Tibial nerve (tissue), 4 donors: ENCODE results near the gene TAF11L6. TPM values are rescaled to one million over a fixed set of nuclear protein-coding genes. Genes with fewer than 3 reads are reported as not detected.
"Not testable (repeated sequence)": the region's sequence is repeated elsewhere in the genome, so short reads cannot be mapped to it uniquely, and the experiment has no call there.

Experiments used
- DNase-seq, 2 donors: peaks; one replicate each; pipeline ENCODE4 v3.0.0-alpha.2; 2019; ENCODE audit warnings: low spot score in 2 of 2
- H3K27ac ChIP-seq, 4 donors: fragments of 200-600 bp; sonication (generic) in 3 of 4; one replicate each; pipeline ENCODE4 v1.5.1; 2017 to 2019; ENCODE audit warnings: mild to moderate bottlenecking in 1 of 4
- H3K27me3 ChIP-seq, 2 donors: fragments of 200-600 bp; sonication (generic) in 1 of 2; one replicate each; pipeline versions ENCODE4 v1.5.1 to v1.6.0; 2017 to 2019
- H3K36me3 ChIP-seq, 3 donors: fragments of 200-600 bp; sonication (generic); one replicate each; pipeline ENCODE4 v1.5.1; 2018 to 2019
- H3K4me1 ChIP-seq, 4 donors: fragments of 200-600 bp; sonication (generic) in 3 of 4; one replicate each; pipeline ENCODE4 v1.5.1; 2017 to 2019
- H3K4me3 ChIP-seq, 4 donors: fragments of 200-600 bp; sonication (generic) in 3 of 4; one replicate each; pipeline ENCODE4 v1.5.1; 2017 to 2019; ENCODE audit warnings: mild to moderate bottlenecking in 1 of 4, moderate library complexity in 1 of 4
- H3K9me3 ChIP-seq, 4 donors: fragments of 200-600 bp; sonication (generic) in 3 of 4; one replicate each; pipeline ENCODE4 v1.5.1; 2017 to 2019
- EP300 ChIP-seq, 2 donors: sonication (generic); formaldehyde crosslinking; IDR thresholded peaks; one replicate each; pipeline ENCODE4 v1.6.1; 2017; ENCODE audit warnings: antibody characterized with exemption in 2 of 2, mild to moderate bottlenecking in 1 of 2
- POLR2A ChIP-seq, 2 donors: fragments of 450-650 bp; IDR thresholded peaks; one replicate each; pipeline ENCODE4 v1.6.1; 2017; ENCODE audit warnings: antibody characterized with exemption in 2 of 2, mild to moderate bottlenecking in 2 of 2, moderate library complexity in 2 of 2
- WGBS, 2 donors: methylation state at CpG; one replicate each; pipeline ENCODE4 v1.1.5; 2018; 5-methylcytosine and 5-hydroxymethylcytosine counted together
- total RNA-seq, 4 donors: library from RNA; depleted of rRNA; stranded (reverse); fragments of >200 nt; gene quantifications; one replicate each; pipeline ENCODE4 v1.1.0, GENCODE V29; 2016
- TF ChIP-seq, protein P1 (sequence below), 5 experiments: fragments of 200-600 bp in 3 of 5; fragments of 450-650 bp in 2 of 5; sonication (generic) in 3 of 5; IDR thresholded peaks; one replicate each; pipeline ENCODE4 v1.5.1; 2016 to 2019; ENCODE audit warnings: antibody characterized with exemption in 5 of 5, mild to moderate bottlenecking in 3 of 5, moderate library complexity in 2 of 5

TAF11L6 gene
- total RNA-seq, 4 donors from 2014 or later = not detected

DNA sequence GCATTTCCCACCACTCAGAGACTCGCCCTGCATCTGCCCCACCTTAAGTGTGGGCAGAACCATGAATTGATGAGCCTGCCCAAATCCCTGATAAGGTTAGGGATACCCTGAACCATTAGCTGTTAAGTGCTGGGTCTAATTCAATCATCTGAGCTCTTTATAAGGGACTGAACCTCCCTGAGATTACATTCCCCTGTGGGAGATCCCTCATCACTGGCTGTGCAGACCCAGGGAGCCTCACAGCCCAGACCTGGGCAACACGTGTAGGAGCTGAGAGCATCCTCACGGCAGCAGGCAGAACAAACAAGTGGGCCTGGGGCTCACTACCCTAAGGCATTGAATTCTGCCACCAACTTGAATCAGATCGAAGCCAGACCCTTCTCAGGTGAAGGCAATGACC is 31.0 kb upstream of the TAF11L6 start:
- TF ChIP-seq POLR2A (IDR thresholded peaks at IDR 0.05) (no peak), EP300 (IDR thresholded peaks at IDR 0.05) (no peak)
- TF ChIP-seq, protein P1, sequence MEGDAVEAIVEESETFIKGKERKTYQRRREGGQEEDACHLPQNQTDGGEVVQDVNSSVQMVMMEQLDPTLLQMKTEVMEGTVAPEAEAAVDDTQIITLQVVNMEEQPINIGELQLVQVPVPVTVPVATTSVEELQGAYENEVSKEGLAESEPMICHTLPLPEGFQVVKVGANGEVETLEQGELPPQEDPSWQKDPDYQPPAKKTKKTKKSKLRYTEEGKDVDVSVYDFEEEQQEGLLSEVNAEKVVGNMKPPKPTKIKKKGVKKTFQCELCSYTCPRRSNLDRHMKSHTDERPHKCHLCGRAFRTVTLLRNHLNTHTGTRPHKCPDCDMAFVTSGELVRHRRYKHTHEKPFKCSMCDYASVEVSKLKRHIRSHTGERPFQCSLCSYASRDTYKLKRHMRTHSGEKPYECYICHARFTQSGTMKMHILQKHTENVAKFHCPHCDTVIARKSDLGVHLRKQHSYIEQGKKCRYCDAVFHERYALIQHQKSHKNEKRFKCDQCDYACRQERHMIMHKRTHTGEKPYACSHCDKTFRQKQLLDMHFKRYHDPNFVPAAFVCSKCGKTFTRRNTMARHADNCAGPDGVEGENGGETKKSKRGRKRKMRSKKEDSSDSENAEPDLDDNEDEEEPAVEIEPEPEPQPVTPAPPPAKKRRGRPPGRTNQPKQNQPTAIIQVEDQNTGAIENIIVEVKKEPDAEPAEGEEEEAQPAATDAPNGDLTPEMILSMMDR (IDR thresholded peaks at IDR 0.05) = no peak
- DNase-seq = no peak
- H3K4me1 ChIP-seq = no peaks in the 10 kb centered on the region
- WGBS, 2 donors = 62 to 72% methylated on average over 4 of the region's 4 CpGs
- peaks cover 0 to 4% (median 0%) of the 10 kb centered on the region in 4 donors for H3K9me3 ChIP-seq
- no peak overlapping the region for H3K27ac ChIP-seq
- no peaks in the 10 kb centered on the region for H3K27me3 ChIP-seq
- no peaks in the 10 kb centered on the region for H3K36me3 ChIP-seq
- no peak overlapping the region for H3K4me3 ChIP-seq

DNA sequence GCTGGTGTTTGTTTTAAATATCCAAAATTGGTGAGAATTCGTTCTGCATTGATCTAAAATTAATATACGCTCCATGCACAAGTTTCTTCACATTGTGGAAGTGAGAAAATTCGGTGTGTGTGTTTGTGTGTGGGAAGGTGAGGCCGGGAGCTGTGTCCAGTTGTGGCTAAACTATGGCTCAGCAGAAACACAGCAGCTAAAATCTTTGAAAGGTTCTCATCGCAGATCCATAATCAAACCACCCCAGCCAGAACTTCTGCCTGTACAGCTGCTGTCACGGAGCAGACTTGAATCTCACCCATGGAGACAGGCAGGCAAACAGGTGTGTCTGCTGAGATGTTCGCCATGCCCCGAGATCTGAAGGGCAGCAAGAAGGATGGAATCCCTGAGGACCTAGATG is 30.5 kb upstream of the TAF11L6 start, which contains the start of gene TAF11L2:
TAF11L2 (plus strand) TSS at position 301 of the 400 bp plus-strand sequence.
- H3K4me3 ChIP-seq, H3K9me3 ChIP-seq, H3K4me1 ChIP-seq, H3K36me3 ChIP-seq, H3K27ac ChIP-seq, H3K27me3 ChIP-seq, DNase-seq: not testable (repeated sequence)
- 86 to 91% methylated on average over 7 to 8 of the region's 8 CpGs for WGBS, 2 donors

DNA sequence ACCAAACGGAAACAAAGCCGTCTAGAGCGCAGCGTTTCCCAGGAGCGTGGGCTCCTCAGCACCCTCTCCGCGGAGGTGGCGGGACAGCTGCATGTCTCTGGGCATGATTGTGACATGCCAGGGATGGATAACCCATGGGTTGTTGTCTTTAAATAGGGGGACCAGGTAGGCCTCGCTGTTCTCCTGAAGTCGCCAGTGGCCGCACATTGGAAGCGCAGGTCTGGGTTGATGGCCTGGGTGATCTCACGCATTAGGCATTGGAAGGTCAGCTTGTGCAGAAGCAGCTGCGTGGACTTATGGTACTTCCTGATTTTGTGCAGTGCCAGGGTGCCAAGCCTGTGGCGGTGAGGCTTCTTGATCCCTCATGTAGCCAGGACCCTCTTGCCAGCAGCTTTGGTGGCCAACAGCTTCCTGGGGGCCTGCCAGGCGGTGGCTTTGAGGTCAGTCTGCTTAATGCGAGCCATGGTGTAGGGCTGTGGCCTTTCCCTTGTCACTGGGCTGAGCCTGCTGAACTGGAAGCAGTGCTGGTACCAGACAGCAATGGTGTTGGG is 16.6 kb upstream of the TAF11L6 start:
- Histone ChIP-seq H3K9me3 (no peaks in the 10 kb centered on the region), H3K27ac (no peak overlapping the region), H3K27me3 (no peaks in the 10 kb centered on the region), H3K36me3 (no peaks in the 10 kb centered on the region), H3K4me1 (no peaks in the 10 kb centered on the region), H3K4me3 (no peak overlapping the region)
- TF ChIP-seq EP300 (IDR thresholded peaks at IDR 0.05) = no peak
- no peak for TF ChIP-seq POLR2A (IDR thresholded peaks at IDR 0.05)
- TF ChIP-seq, protein P1 (IDR thresholded peaks at IDR 0.05) = no peak
- WGBS, 2 donors = 92 to 94% methylated on average over 14 to 17 of the region's 17 CpGs
- DNase-seq = no peak

DNA sequence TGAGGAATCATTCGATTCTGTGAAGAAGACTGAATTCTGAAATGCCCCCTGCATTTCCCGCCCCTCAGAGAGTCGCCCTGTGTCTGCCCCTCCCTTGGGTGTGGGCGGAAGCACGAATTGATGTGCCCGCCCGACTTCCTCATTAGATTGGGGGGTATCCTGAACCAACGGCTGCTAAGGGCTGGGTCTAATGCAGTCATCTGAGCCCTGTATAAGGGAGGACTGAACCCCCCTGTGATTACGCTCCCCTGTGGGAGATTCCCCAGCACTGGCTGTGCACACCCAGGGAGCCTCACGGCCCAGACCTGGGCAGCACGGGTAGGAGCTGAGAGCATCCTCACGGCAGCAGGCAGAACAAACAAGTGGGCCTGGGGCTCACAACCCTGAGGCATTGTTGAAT is 10.9 kb upstream of the TAF11L6 start:
- not testable (repeated sequence) for H3K36me3 ChIP-seq, H3K4me3 ChIP-seq, DNase-seq, H3K27me3 ChIP-seq, H3K9me3 ChIP-seq, H3K4me1 ChIP-seq, H3K27ac ChIP-seq
- 78 to 83% methylated on average over 12 of the region's 12 CpGs for WGBS, 2 donors

DNA sequence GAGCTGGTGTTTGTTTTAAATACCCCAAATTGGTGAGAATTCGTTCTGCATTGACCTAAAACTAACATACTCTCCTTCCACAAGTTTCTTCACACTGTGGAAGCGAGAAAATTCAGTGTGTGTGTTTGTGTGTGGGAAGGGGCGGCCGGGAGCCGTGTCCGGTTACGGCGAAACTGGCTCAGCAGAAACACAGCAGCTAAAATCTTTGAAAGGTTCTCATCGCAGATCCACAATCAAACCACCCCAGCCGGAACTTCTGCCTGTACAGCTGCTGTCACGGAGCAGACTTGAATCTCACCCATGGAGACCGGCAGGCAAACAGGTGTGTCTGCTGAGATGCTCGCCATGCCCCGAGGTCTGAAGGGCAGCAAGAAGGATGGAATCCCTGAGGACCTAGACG is 10.4 kb upstream of the TAF11L6 start, which contains the start of gene TAF11L3:
TAF11L3 (plus strand) TSS at position 301 of the 400 bp plus-strand sequence.
- H3K27ac ChIP-seq, H3K4me3 ChIP-seq, H3K9me3 ChIP-seq, H3K27me3 ChIP-seq, H3K36me3 ChIP-seq, DNase-seq, H3K4me1 ChIP-seq: not testable (repeated sequence)
- no CpG with 5 or more reads among the region's 15 CpGs for WGBS, 2 donors

DNA sequence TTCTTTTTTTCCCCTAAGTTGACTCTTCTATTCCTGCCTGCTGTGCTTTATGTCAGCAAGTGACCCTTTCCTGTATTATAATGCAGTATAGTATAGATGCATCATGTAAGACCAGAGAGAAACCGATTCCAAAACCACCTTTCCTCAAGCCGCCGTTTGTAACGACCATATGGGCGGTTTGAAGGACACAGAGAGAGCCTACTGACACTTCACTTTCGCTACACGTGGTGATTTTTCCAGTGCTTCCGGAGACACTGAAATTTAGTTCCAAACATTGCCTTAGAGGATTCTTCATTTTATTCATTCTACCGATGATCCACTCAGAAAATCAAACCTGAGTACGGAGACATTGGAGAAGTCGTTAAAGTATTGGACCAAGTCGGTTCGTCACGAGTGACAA is 9.0 kb upstream of the TAF11L6 start:
- not testable (repeated sequence) for H3K4me1 ChIP-seq, DNase-seq, H3K36me3 ChIP-seq, H3K27ac ChIP-seq, H3K27me3 ChIP-seq, H3K9me3 ChIP-seq, H3K4me3 ChIP-seq
- 94 to 96% methylated on average over 9 to 10 of the region's 14 CpGs for WGBS, 2 donors

DNA sequence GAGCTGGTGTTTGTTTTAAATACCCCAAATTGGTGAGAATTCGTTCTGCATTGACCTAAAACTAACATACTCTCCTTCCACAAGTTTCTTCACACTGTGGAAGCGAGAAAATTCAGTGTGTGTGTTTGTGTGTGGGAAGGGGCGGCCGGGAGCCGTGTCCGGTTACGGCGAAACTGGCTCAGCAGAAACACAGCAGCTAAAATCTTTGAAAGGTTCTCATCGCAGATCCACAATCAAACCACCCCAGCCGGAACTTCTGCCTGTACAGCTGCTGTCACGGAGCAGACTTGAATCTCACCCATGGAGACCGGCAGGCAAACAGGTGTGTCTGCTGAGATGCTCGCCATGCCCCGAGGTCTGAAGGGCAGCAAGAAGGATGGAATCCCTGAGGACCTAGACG is 7.0 kb upstream of the TAF11L6 start, which contains the start of gene TAF11L4:
TAF11L4 (plus strand) TSS at position 301 of the 400 bp plus-strand sequence.
- WGBS, 2 donors = no CpG with 5 or more reads among the region's 15 CpGs
- not testable (repeated sequence) for H3K36me3 ChIP-seq, H3K4me3 ChIP-seq, H3K4me1 ChIP-seq, H3K9me3 ChIP-seq, DNase-seq, H3K27me3 ChIP-seq, H3K27ac ChIP-seq

DNA sequence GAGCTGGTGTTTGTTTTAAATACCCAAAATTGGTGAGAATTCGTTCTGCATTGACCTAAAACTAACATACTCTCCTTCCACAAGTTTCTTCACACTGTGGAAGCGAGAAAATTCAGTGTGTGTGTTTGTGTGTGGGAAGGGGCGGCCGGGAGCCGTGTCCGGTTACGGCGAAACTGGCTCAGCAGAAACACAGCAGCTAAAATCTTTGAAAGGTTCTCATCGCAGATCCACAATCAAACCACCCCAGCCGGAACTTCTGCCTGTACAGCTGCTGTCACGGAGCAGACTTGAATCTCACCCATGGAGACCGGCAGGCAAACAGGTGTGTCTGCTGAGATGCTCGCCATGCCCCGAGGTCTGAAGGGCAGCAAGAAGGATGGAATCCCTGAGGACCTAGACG is 3.5 kb upstream of the TAF11L6 start, which contains the start of gene TAF11L5:
TAF11L5 (plus strand) TSS at position 301 of the 400 bp plus-strand sequence.
- H3K4me3 ChIP-seq, H3K9me3 ChIP-seq, H3K36me3 ChIP-seq, DNase-seq, H3K27ac ChIP-seq, H3K27me3 ChIP-seq, H3K4me1 ChIP-seq: not testable (repeated sequence)
- no CpG with 5 or more reads among the region's 15 CpGs for WGBS, 2 donors

DNA sequence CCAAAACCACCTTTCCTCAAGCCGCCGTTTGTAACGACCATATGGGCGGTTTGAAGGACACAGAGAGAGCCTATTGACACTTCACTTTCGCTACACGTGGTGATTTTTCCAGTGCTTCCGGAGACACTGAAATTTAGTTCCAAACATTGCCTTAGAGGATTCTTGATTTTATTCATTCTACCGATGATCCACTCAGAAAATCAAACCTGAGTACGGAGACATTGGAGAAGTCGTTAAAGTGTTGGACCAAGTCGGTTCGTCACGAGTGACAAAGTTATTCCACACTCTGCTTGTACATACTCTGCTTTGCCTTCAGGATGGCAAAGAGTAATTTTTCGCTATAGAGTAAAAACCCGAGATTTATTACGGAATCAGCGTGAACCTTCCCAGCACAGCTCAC is 2.0 kb upstream of the TAF11L6 start:
- H3K27ac ChIP-seq = not testable (repeated sequence)

More for the DNA sequence above, 2.0 kb upstream of the TAF11L6 start:
- H3K4me1 ChIP-seq, H3K4me3 ChIP-seq, H3K9me3 ChIP-seq, H3K36me3 ChIP-seq, H3K27me3 ChIP-seq: not testable (repeated sequence)
- peak; percentile 33 to 50 for DNase-seq
- 92 to 94% methylated on average over 17 of the region's 17 CpGs for WGBS, 2 donors
